Stimulated activated CD8-positive, alpha-beta memory T cell treated with anti-CD3 and anti-CD28 coated beads, Interleukin-15, amount 100 ng/mL, for 4 hours (primary cell): ENCODE results near the gene FAM200C.

Experiments
- DNase-seq, 2 donors: peaks; one replicate each; pipeline ENCODE4 v3.0.0-alpha.2; 2020; ENCODE audit warnings: low read depth in 2 of 2

Gene FAM200C

DNA sequence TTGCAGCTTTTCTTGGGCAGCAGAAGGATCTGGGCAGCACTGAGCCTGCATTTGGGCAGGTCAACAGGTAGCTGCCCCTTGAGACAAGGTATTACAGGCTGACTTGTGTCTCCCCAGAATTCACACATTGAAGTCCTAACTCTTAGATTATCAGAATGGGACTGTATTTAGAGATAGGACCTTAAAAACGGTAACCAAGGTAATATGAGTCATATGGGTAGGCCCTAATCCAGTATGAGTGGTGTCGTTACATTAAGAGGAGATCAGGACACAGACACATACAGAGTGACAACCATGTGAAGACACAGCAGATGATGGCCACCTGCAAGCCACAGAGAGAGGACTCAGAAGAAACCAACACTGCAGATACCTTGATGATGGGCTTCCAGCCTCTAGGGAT is 32.6 kb downstream of the FAM200C start:
- DNase-seq = no peak

DNA sequence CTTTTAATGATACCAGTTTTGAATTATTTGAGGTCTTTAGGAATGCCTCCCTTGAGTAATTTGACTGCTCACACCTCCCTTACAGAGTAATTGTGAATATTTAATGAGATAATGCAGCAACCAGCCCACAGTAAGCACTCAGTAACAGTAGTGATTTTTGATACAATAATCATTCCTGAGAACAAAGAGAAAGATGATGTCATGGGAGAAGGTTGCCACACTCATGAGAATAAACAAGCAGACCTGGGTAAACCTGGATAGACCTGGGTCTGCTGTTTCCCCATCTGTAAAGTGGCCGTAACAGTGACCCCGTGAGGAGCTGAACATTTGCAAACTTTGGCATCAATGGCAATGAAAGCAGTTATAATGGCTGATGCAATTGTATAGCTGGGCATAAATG is 33.6 kb downstream of the FAM200C start:
- no peak for DNase-seq

DNA sequence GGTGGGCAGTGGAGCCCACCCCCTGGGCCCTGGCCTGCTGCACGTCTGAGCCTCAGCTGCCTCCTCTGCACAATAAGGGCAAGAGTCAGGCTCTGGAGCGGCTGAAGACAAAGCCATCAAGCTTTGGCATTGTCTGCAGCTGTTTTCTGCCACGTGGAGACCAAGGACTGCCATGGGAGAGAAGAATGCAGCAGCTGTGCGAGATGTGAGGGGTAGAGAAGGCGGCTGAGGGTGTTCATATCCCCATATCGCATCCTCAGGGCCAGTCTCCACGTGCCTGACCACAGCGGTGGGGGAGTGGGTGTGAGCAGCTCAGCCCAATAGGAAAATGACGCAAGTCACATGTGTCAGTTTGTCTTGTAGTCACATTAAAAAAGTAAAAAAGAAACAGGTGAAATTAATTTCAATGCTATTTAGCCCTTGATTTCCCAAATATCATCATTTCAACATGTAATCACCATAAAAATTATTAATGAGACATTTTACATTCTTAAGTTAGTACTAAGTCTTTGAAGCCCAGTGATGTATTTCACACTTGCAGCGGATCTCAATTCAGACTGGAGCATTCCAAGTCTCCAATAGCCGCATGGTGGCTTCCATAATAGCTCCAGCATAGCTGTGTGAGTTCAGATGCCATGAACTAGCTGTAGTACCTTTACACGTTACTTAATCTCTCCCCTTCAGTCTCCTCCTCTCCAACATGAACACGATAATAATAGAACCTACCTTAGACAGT is 36.0 kb downstream of the FAM200C start:
- no peak for DNase-seq

DNA sequence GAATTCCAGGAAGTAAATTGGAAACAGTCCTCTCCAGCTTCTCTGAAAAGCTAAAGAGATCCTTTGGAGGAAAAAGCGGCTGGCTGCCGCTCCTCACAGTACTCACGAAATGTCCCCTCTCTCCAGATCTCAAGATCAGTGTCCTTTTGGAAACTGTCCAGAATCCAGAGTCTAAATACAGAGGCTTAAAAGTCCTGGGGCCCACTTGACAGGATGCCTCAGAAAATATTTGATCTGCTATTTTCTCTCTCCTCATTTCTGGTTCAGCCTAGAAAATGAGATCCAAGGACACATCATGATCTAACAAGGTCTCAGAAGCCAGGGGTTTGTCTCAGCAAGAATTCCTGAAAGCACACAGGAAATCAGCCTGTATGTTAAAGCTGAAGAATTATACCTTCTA is 36.6 kb downstream of the FAM200C start:
- no peak for DNase-seq

DNA sequence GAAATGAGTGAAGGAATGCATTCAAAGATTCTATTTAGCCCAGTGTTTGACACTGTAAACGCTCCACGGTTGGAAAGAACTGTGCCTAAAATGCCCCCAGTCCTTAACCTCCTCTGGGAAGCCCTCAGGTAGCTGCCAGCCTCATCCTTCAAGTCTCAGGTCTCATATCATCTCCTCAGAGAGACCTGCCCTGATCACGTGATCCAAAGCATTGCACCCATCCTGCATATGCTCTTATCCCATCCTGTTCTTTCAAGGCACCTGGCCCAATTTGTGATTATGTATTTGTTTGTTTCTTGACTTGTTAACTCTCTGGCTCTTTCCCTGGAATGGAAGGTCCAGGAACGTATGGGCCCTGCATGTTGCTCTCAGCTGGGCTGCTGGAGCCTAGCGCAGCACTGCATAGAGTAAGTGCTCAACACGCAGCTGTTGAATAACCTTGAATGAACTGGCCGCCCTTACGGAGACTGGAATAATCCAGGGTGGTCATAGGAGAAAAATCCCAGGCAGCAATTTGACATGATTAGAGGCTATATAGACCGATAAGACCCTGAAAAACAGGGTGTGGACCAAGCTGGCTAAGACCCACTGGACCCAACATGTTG is 38.1 kb downstream of the FAM200C start:
- no peak for DNase-seq

DNA sequence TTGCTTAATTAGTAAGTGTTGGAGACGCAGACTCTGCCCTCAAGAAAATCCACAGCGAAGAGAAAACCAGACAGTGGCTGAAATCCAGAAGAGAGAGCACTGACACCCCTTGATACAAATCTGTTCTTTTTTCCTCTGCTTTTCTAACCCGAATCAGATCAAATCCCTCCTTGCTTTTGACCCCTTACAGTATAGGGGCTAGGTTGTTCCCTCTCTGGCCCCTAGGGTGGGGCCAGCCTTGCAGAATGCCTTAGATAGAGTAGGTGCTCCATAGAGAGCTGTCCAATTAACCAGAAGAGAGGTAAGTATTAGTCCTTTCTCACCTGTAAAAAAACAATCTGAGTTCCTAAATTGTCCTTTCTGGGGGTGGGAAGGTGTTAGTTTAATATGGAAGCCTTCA is 39.5 kb downstream of the FAM200C start:
- no peak for DNase-seq

DNA sequence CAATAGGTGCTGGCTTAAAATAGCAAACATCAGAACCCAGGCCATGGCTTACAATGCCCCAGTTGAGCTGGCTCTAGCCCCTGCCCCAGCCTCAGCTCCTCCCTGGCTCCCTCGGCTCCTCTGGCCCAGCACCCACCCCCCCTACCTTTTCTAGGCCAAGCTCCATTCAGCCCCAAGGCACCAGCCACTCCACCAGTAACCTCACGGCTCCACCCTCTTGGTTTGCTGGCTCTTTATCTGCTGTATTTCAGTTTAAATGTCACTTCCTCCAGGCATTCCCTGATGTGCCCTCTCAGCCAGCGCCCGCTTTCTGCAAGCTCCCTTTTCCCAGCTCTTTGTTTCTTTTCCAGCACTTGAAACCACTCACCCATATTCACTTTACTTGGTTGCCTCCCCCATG is 40.0 kb downstream of the FAM200C start:
- no peak for DNase-seq

DNA sequence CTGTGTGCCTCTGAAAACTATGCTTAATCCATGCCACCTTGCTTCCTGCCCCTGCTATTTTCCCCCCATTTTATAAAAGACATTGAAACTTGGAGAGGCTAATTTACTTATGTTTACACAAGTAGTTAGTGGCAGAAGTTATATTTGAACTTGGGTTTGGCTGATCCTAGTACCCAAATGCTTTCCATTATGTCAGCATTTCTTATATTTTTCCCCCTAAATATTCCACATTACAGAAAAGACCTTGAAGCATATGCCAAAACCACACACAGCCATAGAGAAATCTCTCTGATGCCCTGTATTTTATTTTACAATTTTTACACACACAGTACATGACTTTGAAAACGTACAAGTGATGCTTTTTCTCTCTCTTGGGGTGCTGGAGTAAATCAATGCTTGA is 40.6 kb downstream of the FAM200C start:
- DNase-seq = no peak

DNA sequence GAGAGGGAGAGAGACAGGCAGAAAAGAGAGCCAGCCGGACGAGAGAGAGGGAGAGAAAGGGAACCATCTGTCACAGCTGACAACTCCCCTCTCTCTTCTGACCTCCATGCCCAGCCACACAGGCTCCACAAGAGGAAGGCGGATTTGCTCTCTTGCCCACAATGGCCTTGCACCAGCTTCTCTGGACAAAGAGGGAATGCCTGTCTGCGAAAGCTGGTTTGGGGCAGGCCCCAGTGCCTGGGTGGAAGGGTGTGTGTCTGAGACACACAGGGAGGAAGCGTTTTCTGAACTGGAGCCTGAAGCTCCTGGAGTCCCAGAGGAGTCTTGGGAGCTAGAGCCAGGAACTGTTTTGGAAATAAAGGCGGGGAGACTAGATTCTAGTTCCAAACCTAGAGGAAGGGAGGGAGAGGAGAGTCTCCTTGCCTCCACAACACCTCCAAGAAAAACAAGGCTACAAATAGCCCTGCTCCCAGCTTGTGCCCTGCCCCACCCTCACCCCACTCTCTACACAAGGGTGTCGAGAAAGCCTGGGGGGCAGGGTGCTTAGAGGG is 41.9 kb downstream of the FAM200C start:
- no peak for DNase-seq

DNA sequence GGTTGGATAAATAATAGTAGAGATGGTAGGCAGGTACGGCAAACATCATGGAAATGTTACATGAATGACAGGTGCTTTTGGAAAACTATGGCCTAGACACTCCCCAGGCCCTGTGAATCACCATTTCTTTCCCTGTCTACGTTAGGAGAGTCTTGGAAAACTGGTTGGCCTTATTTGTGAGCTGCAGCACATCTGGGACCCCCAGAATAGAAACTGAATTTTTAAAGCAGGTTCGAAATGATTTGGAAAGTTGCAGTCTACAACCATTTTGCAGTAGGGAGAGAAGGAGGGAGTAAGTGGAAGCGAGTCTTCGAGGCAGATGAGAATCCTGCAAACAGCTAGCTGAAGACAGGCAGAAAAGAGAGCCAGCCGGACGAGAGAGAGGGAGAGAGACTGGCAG is 42.5 kb downstream of the FAM200C start:
- DNase-seq = no peak

DNA sequence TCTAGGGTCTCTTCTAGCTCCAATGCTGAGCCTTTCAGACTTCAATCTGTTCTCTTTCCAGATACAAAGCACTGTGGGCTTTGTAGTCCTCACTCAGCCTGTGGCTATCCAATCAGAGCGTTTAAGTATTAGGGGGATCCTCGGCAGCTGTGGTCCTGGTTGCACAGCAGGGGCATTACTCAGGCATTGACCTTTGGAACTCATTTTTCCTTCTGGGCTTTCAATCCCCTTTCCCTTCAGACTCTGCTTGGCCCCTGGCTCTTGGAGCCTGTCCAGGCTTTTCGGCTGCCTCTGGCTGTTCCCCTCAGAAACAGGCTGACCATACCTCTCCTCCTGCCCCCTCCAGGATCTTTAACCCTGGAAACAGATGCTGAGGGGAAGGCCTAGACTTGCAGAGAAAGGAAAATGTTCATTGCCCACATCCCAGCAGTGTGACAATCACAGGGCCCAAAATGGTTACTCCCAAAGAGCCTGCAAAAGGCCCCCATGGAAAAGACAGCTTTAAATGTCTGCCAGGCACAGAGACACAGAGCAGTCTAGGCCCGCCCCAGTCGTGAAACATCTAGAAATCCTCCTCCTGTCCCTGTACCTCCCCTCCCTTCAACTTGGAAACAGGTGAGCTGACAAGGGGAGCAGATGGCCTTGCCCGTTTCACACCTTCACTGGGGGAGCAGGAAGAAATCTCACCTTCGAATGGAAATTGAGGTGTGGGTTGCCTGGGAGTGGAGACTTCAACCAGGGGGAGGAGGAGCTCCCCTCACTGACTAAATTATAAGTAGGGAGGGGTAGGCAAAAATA is 43.1 kb downstream of the FAM200C start:
- DNase-seq = no peak

DNA sequence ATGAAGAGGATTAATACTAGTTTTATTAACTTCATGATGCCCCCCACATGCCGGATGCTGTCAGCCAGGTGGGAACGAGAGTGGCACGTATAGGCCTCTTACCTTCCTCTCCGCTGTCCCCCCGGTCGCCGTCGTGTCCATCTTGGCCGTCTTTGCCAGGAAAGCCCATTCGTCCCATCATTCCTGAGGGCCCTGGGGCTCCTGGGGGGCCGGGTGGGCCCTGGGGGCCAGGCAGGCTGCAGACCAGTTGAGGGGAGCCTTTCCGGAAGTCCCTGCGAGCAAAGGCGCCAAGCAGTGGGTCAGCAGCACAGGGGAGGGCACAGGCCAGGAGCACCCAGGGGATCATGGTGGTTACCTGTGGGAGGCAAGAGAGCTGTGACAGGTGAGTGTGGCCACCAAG is 45.2 kb downstream of the FAM200C start:
- DNase-seq = no peak

DNA sequence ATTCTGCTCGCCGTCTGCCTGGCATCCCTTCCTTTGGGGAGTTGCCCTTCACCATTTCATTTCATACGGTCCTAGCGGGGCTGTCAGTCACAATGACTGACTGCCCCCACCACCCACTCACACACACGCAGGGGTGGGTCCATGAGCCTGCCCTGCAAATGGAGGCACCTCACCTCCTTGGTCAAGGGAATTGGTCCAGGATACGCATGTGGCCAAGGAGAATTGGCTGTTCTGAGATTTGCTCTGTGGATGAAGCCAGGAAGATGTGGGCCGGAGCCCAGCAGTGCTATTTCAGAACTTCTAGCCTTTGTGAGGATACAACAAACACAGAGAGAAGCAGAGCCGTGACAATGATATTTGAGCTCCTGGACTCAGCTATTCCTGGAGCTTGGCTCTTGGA is 46.5 kb downstream of the FAM200C start:
- DNase-seq = no peak

DNA sequence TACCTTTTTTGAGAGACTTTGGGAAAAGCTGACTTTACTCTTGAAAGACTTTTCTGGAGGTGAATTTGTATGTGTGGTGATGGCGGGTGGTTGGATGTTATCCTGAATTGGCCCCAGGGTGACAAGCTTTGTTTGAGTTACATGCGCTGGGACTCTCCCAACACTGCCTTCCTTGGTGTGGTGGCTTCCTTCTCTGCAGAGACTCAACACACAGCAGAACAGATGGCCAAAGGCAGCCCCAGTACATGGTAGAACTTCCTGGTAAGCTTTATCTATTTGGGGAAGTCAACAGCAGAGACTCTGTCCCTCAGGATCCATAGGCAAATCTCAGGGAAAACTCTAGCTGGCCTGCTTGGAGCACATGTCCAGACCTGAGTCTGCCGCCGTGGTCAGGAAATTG is 47.5 kb downstream of the FAM200C start:
- no peak for DNase-seq

DNA sequence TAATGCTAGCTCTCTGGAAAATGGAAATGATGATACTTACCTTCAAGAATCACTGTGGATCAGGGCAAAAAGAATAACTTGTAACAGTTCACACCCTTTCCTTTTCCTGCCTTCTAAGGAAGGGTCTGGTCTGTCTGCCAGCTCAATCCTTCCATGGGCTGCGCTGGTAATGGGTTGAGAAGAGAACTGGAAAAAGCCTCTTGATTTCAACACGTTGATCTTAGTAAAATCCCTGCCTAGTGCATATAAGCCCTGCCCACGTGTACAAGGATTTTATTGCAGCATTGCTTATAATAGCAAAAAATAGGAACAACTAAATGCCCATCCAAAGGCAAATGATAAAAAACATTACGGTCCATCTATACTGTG is 49.9 kb downstream of the FAM200C start:
- DNase-seq = no peak

DNA sequence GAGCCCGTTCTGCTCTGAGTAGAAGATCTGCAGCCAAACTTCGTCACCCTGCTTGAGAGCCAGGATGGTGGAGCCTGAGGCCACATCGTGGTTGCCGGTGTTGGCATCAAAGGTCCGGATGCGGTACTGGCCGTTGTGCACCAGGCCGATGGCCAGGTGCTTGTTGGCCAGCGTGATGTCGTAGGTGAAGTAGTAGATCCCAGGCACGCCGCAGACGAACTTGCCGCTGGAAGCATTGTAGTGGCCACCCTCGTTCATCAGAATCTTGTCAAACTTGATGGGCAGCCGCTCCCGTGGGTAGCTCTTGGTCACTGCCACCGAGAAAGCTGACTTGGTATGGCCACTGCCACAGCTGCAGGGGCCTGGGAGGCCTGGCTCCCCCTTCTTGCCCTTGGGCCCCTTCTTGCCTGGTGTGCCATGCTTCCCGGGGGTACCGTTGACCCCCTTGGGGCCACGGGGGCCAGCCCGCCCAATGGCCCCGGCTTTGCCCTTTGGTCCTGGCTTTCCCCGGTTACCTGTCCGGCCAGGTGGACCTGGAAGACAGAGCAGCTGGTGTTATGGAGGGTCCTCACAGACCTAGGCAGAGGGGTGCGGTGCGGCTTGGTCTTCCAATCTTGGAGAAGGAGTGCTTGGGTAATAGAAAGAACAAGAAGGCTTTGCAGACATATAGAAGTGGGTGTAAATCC is 50.5 kb downstream of the FAM200C start:
- DNase-seq = no peak

DNA sequence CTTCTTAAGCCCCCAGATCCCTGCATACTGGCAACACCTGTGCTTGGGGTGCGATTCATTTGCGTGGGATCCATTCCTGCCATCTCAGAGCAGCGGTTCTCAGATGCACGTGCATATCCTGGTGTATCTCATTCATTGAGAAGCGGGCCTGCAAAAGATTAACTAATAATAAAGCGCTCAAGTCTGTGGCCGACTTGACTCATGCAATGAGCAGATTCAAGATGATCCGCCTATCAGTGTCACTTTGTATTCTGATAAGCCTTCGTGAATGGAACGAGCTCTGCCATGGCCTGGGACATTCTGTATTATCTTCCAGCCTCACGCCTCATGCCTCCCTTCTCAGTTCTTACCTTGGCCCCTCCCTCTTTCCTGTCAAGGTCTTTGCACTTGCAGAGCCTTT is 51.8 kb downstream of the FAM200C start:
- DNase-seq = no peak

DNA sequence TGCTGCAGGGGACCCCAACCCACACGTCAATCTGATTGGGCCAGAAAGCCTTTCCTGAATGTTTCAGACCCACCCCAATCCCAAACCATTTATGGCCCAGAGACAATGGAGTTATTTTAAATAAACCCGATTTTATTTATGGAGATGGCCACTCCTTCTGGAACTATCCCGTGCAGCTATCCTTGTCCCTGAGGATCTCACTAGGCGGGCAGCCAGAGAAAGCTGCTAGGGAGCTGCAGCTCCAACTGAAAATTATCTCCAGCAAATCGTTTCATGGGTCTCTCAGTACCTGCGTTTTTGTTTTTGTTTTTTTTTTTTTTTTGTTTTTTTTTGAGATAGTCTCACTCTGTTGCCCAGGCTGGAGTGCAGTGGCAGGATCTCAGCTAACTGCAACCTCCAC is 52.4 kb downstream of the FAM200C start:
- DNase-seq = no peak
